ENCODE measurements around the gene HS3ST5.

GRCh38 chr6:114271405-114271804 is 71.4 kb downstream of the HS3ST5 start:
- TF ChIP-seq EZH2 (IDR thresholded peaks at IDR 0.05) (no peak), POLR2AphosphoS5 (IDR thresholded peaks at IDR 0.05; ENCODE audit: borderline replicate concordance, low read depth, low read length) (no peak), FOXP2 (optimal IDR thresholded peaks at IDR 0.05; ENCODE audit: control extremely low read depth, extremely low read length, insufficient read depth) (no peak)
